OCI-LY1 (cell line): Measurements from ENCODE around the gene PADI1.

ENCODE experiments used
- CTCF ChIP-seq: fragments of 200-600 bp; sonication (generic), shearing (Covaris generic); IDR thresholded peaks from 2 replicates; pipeline ENCODE4 v1.5.1; 2017; ENCODE audit warnings: mild to moderate bottlenecking, antibody characterized with exemption, low read length, moderate library complexity, mixed read lengths
- EZH2 ChIP-seq: fragments of 200-600 bp; sonication (generic), shearing (Covaris generic); IDR thresholded peaks from 2 replicates; pipeline ENCODE4 v1.8.0; 2017; ENCODE audit warnings: borderline replicate concordance, mixed run types, mild to moderate bottlenecking, antibody characterized with exemption, low read length, moderate library complexity, mixed read lengths

DNA sequence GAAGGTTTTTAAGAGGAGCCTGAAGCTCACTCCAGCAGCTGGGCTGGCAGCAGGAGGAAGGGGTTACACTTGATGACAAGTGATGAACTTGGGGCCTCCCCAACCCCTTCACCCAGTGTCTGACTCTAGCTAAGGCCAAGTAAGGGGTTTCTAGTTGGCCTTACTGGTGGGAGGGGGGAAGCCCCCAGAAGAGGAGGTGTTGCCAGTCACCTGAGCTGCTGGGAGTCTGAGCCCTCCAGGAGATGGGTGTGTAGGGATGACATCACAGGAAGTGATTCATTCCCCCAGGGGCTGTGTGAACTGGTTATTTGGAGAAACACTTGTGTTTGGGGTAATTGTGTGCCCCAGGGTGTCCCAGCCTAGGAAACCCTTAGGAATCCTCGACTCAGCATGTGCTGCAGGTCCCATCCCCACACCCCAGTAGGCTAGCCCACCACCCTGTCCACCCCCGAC is 3.1 kb downstream of the PADI1 start:
- no peak for TF ChIP-seq CTCF
- TF ChIP-seq EZH2, result no peak
